DND-41 (cell line): Measurements from ENCODE around the gene RAB28.

Experiments used
- ATAC-seq: fragments of 200-7000 bp; cut with Tn5 transposase; 3 replicates; pipeline ENCODE4 v1.9.1; 2021; ENCODE audit warnings: low read depth; ENCODE audit not compliant: insufficient read depth
- DNase-seq: peaks from one replicate; pipeline ENCODE4 v3.0.0-alpha.2; 2020
- H2AFZ ChIP-seq: 2 replicates; pipeline ENCODE4 v1.6.0; 2012; ENCODE audit warnings: low read depth, low read length
- H3K27ac ChIP-seq: 2 replicates; pipeline ENCODE4 v1.5.1; 2012; ENCODE audit warnings: low read length, inconsistent platforms
- H3K27me3 ChIP-seq: fragments of 200-600 bp; sonication (generic); 2 replicates; pipeline ENCODE4 v1.6.0; 2012; ENCODE audit warnings: low read length, mild to moderate bottlenecking, inconsistent platforms; ENCODE audit not compliant: insufficient read depth, poor library complexity
- H3K36me3 ChIP-seq: 2 replicates; pipeline ENCODE4 v1.5.1; 2012; ENCODE audit warnings: low read length, inconsistent platforms; ENCODE audit not compliant: insufficient read depth
- H3K4me1 ChIP-seq: 2 replicates; pipeline ENCODE4 v1.5.1; 2012; ENCODE audit warnings: mild to moderate bottlenecking, low read length; ENCODE audit not compliant: insufficient read depth
- H3K4me2 ChIP-seq: 2 replicates; pipeline ENCODE4 v1.6.0; 2012; ENCODE audit warnings: mild to moderate bottlenecking, moderate library complexity, low read length, inconsistent platforms; ENCODE audit not compliant: insufficient read depth
- H3K4me3 ChIP-seq, 2 experiments: fragments of 200-600 bp in 1 of 2; shearing (Covaris generic) in 1 of 2; 2 replicates each; pipeline ENCODE4 v1.5.1; 2012 to 2016; ENCODE audit warnings: inconsistent platforms in 2 of 2, low read length in 2 of 2, mild to moderate bottlenecking in 2 of 2, low read depth in 1 of 2, moderate library complexity in 1 of 2
- H3K79me2 ChIP-seq: 2 replicates; pipeline ENCODE4 v1.6.0; 2012; ENCODE audit warnings: low read length, inconsistent platforms; ENCODE audit not compliant: insufficient read depth
- H3K9ac ChIP-seq: 2 replicates; pipeline ENCODE4 v1.6.0; 2012; ENCODE audit warnings: low read depth, mild to moderate bottlenecking, inconsistent platforms, low read length, moderate library complexity
- H3K9me3 ChIP-seq: 2 replicates; pipeline ENCODE4 v1.5.1; 2012; ENCODE audit warnings: low read length, moderate library complexity, mild to moderate bottlenecking, inconsistent platforms; ENCODE audit not compliant: insufficient read depth, severe bottlenecking
- H4K20me1 ChIP-seq: 2 replicates; pipeline ENCODE4 v1.6.0; 2012; ENCODE audit warnings: low read length; ENCODE audit not compliant: insufficient read depth
- EZH2 ChIP-seq: IDR thresholded peaks from 3 replicates; pipeline ENCODE4 v1.6.1; 2012; ENCODE audit warnings: borderline replicate concordance, low read depth, mild to moderate bottlenecking, moderate library complexity, low read length, inconsistent platforms; ENCODE audit not compliant: severe bottlenecking
- TF ChIP-seq, protein P1 (sequence below): IDR thresholded peaks from 2 replicates; pipeline ENCODE4 v1.5.1; 2012; ENCODE audit warnings: borderline replicate concordance, low read length, moderate library complexity, mild to moderate bottlenecking; ENCODE audit not compliant: poor library complexity, severe bottlenecking; ENCODE audit errors: extremely low read depth

RAB28 gene

DNA sequence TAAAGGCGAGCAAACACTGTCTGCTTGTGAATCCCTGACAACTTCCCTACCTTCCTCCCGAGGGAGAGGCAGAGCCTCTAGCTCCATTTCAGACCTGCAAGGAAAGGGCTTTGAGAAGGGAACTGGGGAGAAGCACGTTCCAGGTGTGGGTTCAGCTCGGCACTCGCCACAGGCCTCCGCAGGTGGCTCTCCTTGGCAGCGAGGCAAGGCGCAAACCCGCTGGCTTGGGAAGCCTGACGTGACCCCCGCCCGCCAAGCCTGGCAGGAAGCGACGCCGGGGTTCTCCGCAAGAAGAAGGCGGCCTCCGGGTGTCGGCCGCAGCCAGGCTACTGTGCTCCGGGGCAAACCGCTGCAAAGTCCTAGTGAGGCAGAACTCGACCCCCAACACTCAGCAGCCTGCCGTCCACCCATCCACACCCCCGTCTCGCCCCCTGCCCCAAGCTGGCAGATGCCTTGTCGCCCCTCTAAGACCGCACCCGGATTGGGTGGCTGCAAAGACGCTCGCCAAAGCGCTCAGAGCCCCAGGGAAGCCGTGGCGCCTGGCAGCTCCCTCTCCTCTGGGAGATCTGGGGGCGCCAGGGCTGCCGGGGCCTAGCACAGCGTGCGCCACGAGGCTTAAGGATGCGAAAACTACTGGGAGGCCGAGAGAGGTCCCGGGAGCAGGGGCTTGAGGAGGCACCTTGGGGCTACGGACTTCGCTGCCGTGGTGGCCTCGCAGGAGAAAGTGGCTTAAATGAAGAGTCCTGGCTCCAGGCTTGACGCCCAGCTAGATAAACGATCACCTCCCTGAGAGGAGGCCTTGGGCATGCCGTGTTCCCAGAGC is 38.4 kb upstream of the RAB28 start:
- no peaks in the 10 kb centered on the region for H3K4me1 ChIP-seq
- TF ChIP-seq, protein P1, sequence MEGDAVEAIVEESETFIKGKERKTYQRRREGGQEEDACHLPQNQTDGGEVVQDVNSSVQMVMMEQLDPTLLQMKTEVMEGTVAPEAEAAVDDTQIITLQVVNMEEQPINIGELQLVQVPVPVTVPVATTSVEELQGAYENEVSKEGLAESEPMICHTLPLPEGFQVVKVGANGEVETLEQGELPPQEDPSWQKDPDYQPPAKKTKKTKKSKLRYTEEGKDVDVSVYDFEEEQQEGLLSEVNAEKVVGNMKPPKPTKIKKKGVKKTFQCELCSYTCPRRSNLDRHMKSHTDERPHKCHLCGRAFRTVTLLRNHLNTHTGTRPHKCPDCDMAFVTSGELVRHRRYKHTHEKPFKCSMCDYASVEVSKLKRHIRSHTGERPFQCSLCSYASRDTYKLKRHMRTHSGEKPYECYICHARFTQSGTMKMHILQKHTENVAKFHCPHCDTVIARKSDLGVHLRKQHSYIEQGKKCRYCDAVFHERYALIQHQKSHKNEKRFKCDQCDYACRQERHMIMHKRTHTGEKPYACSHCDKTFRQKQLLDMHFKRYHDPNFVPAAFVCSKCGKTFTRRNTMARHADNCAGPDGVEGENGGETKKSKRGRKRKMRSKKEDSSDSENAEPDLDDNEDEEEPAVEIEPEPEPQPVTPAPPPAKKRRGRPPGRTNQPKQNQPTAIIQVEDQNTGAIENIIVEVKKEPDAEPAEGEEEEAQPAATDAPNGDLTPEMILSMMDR: no peak
- TF ChIP-seq EZH2: no peak
- no peak overlapping the region for H3K27ac ChIP-seq
- no peak overlapping the region for H3K4me3 ChIP-seq
- no peak for ATAC-seq
- no peak overlapping the region for H3K9ac ChIP-seq
- H3K9me3 ChIP-seq: no peaks in the 10 kb centered on the region
- H3K4me2 ChIP-seq: no peak overlapping the region
- no peaks in the 10 kb centered on the region for H4K20me1 ChIP-seq
- DNase-seq: no peak
- H3K79me2 ChIP-seq: no peaks in the 10 kb centered on the region
- H2AFZ ChIP-seq: no peak overlapping the region
- H3K36me3 ChIP-seq: no peaks in the 10 kb centered on the region
- no peaks in the 10 kb centered on the region for H3K27me3 ChIP-seq

DNA sequence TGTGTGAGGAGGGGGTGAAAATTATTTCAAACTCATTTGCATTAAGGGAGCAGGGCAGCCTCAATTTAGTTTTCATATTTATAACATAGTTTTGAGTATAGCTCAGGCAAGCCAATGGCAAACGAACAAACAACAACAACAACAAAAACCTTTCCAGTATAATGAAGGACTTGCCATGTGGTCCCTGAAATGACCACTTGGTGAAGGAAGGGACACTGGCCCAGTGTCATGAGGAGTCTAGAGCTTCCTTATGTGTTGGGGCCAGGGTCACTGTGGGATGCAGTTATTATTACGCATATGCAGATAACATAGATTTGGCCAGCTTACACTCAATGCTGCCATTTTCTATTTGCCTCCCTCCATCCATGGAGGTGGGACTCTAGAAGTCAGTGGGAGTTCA is 36.9 kb upstream of the RAB28 start:
- DNase-seq: no peak
- no peak overlapping the region for H3K4me2 ChIP-seq
- H3K27ac ChIP-seq: no peak overlapping the region
- no peak overlapping the region for H2AFZ ChIP-seq
- H3K9ac ChIP-seq: no peak overlapping the region
- H3K79me2 ChIP-seq: no peaks in the 10 kb centered on the region
- no peaks in the 10 kb centered on the region for H3K4me1 ChIP-seq
- H3K36me3 ChIP-seq: no peaks in the 10 kb centered on the region
- H3K27me3 ChIP-seq: no peaks in the 10 kb centered on the region
- no peaks in the 10 kb centered on the region for H3K9me3 ChIP-seq
- TF ChIP-seq, protein P1: no peak
- no peak for TF ChIP-seq EZH2
- H3K4me3 ChIP-seq: no peak overlapping the region
- no peak for ATAC-seq
- no peaks in the 10 kb centered on the region for H4K20me1 ChIP-seq

DNA sequence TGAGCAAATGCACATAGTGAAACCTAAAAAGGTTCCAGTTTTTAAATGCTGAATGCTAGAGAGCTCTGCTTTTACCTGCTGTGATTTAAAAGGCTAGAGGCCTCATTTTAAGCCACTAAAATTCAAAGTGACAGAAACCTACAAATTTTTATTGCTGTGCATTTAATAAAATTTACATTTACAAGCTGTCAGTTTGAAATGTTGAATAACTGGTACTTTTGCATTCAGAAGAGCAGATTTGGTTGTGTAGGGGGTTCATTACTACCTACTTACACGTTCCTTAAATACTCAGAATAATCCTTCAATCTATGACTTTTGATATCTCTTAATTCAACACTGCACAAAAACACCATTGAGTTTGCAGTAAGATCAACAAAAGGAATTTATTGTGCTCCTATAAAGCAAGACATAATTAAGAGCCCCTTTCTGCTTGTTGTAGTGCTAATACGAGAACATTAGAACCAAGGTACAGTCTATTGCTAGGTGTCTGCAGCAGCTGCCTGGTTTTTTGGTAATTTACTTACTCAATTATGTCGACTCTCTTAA is 32.2 kb upstream of the RAB28 start:
- ATAC-seq: no peak
- no peaks in the 10 kb centered on the region for H3K4me1 ChIP-seq
- no peak overlapping the region for H2AFZ ChIP-seq
- no peak for TF ChIP-seq EZH2
- TF ChIP-seq, protein P1: no peak
- H4K20me1 ChIP-seq: no peaks in the 10 kb centered on the region
- no peak for DNase-seq
- H3K9me3 ChIP-seq: no peaks in the 10 kb centered on the region
- H3K9ac ChIP-seq: no peak overlapping the region
- H3K36me3 ChIP-seq: no peaks in the 10 kb centered on the region
- no peak overlapping the region for H3K4me3 ChIP-seq
- no peaks in the 10 kb centered on the region for H3K27me3 ChIP-seq
- H3K4me2 ChIP-seq: no peak overlapping the region
- no peaks in the 10 kb centered on the region for H3K79me2 ChIP-seq
- H3K27ac ChIP-seq: no peak overlapping the region
